GM23248 (cell line): ENCODE results near the gene CMPK2.

ENCODE experiments used
- EZH2 ChIP-seq: fragments of 200-600 bp; sonication (generic); IDR thresholded peaks from 2 replicates; pipeline ENCODE4 v1.6.1; 2018; ENCODE audit warnings: antibody characterized with exemption, mild to moderate bottlenecking; ENCODE audit not compliant: insufficient read depth, poor library complexity, severe bottlenecking
- EZH2phosphoT487 ChIP-seq: fragments of 200-600 bp; sonication (generic); IDR thresholded peaks from 2 replicates; pipeline ENCODE4 v1.6.1; 2018; ENCODE audit warnings: antibody characterized with exemption, moderate library complexity, mild to moderate bottlenecking, low read depth; ENCODE audit not compliant: insufficient read depth

DNA sequence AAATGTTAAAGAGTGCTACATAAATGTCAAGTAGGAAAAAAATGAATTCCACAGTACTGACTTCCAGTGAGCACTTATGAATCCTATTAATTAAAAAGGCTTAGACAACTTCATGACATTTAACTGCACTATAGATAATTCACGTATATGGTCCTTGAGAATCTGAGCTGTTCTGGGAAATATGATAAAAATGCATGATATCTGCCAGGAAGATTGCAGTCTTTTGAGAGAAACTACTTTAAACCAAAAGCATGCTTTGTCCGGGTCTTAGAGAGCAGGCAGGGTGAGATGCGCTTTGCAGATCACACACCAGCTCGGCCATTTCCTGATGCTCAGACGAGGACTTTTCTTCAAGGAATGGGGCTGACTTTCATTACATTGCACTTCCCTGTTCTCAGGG is 42.6 kb downstream of the CMPK2 start:
- no peak for TF ChIP-seq EZH2phosphoT487
- TF ChIP-seq EZH2 = no peak
